ENCODE measurements around the gene MRPL38. TPM values are rescaled to one million over a fixed set of nuclear protein-coding genes. Genes with fewer than 3 reads are reported as not detected.
A peak's percentile ranks its signal among the peaks of the same experiment; 100 is the strongest.
"Not testable (repeated sequence)": the region's sequence is repeated elsewhere in the genome, so short reads cannot be mapped to it uniquely, and the experiment has no call there.

MRPL38 gene
- total and polyA plus RNA-seq, 5 donors from 2014 or later = 58.0 to 118 (median 67.2) TPM

DNA sequence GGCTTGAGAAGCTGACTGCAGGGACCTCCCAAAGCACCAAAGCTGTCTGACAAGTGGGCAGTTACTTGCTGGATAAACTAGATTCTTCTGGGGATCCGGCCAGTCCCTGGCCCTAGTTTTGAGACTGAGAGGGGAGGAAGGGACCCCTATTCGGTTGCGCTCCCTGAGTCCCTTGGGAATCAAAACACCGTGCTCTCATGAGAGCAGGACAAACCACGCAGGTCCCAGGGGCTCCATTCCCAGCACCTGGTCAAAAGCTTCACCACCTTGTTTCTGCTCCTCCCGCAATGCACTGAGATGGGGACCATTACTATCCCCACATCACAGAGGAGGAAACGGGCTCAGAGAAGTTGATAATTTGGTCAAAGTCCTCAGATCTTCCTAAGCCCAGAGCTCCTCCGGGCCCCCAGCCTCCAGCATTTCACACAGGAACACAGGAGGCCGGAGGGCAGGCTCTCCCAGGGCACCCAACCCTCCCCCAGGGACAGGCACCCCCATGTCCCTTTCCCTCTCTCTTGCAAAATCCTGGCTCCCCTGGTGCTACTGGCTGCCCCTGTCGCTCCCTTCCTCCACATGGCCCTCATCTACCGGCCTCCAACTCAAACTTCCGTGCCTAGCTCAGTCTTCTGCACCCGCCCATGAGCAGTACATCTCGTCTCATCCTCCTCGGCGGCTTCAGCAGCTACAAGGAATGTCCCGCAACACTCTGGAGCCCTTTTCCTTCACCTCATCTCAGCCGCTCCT lies 11.2 kb downstream of the MRPL38 start:
- peaks cover 17% of the 10 kb centered on the region for H3K4me1 ChIP-seq (ENCODE audit: control insufficient read depth, insufficient read depth, low read length, poor library complexity, severe bottlenecking)
- H3K27me3 Mint-ChIP-seq = no peaks in the 10 kb centered on the region
- peaks cover 4% of the 10 kb centered on the region for H3K36me3 ChIP-seq (ENCODE audit: control insufficient read depth, insufficient read depth, low read length)
- H3K9me3 ChIP-seq (ENCODE audit: control insufficient read depth in 2 of 2, low read length in 2 of 2) = no peaks in the 10 kb centered on the region
- peak overlapping the region in 3 of 4 donors; percentile 16 to 58 (median 56) for H3K4me3 Mint-ChIP-seq
- H3K9me3 Mint-ChIP-seq = no peaks in the 10 kb centered on the region
- no peaks in the 10 kb centered on the region for H3K27me3 ChIP-seq (ENCODE audit: control insufficient read depth, insufficient read depth, low read length)
- no peak overlapping the region for H3K27ac ChIP-seq (ENCODE audit: insufficient read depth, low read length, poor library complexity, severe bottlenecking)
- peak overlapping the region in 2 of 3 donors; percentile 80 to 97 for H3K27ac Mint-ChIP-seq
- DNase-seq = no peak
- H3K36me3 Mint-ChIP-seq = peaks cover under 1% of the 10 kb centered on the region
- H3K4me3 ChIP-seq (ENCODE audit: low read depth, low read length) = no peak overlapping the region
- no peak for ATAC-seq (ENCODE audit: low read depth in 2 of 2)
- H3K4me1 Mint-ChIP-seq = peaks cover 0 to 28% (median 14%) of the 10 kb centered on the region in 4 donors

DNA sequence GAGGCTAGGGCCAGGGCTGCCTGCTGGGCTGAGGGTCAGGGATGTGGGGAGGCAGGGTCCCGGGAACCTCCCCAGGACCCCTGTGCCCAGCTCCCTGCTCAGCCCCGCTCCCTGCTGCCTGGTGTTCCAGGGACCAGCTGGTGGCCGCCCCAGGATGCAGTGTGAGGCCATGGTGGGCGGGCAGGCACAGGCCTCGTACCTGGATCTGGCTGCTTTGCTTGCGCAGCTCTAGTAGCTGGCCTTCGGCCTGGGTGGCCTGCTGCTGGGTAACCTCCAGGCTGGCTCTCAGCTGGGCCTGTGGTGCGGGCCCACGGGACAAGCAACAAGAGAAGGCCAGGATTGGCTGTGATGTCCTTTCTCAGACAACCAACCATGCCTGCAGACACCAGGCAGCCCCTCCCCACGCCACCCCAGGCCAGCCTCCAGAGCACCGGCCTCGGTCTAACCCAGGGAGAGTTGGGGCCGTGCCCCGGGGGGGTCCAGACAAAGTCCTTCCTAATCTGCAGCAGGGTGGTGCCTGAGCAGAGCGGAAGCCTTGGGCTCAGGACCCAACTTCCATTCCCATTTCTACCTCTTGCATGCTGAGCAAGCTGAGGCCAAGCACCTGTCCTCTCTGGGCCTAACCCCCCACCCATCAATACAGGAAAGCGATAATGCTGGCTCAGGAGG lies 12.0 kb downstream of the MRPL38 start:
- Mint-ChIP-seq H3K4me3 (no peak overlapping the region), H3K27ac (peak overlapping the region in 1 of 3 donors; percentile 26), H3K9me3 (no peaks in the 10 kb centered on the region), H3K27me3 (no peaks in the 10 kb centered on the region), H3K36me3 (peaks cover 3% of the 10 kb centered on the region), H3K4me1 (peaks cover 0 to 28% (median 13%) of the 10 kb centered on the region in 4 donors)
- H3K27me3 ChIP-seq (ENCODE audit: control insufficient read depth, insufficient read depth, low read length) = no peaks in the 10 kb centered on the region
- H3K36me3 ChIP-seq (ENCODE audit: control insufficient read depth, insufficient read depth, low read length) = peaks cover 3% of the 10 kb centered on the region
- H3K27ac ChIP-seq (ENCODE audit: insufficient read depth, low read length, poor library complexity, severe bottlenecking) = no peak overlapping the region
- H3K4me1 ChIP-seq (ENCODE audit: control insufficient read depth, insufficient read depth, low read length, poor library complexity, severe bottlenecking) = peaks cover 17% of the 10 kb centered on the region
- H3K9me3 ChIP-seq (ENCODE audit: control insufficient read depth in 2 of 2, low read length in 2 of 2) = no peaks in the 10 kb centered on the region
- H3K4me3 ChIP-seq (ENCODE audit: low read depth, low read length) = no peak overlapping the region
- DNase-seq (no peak), ATAC-seq (ENCODE audit: low read depth in 2 of 2) (no peak)

DNA sequence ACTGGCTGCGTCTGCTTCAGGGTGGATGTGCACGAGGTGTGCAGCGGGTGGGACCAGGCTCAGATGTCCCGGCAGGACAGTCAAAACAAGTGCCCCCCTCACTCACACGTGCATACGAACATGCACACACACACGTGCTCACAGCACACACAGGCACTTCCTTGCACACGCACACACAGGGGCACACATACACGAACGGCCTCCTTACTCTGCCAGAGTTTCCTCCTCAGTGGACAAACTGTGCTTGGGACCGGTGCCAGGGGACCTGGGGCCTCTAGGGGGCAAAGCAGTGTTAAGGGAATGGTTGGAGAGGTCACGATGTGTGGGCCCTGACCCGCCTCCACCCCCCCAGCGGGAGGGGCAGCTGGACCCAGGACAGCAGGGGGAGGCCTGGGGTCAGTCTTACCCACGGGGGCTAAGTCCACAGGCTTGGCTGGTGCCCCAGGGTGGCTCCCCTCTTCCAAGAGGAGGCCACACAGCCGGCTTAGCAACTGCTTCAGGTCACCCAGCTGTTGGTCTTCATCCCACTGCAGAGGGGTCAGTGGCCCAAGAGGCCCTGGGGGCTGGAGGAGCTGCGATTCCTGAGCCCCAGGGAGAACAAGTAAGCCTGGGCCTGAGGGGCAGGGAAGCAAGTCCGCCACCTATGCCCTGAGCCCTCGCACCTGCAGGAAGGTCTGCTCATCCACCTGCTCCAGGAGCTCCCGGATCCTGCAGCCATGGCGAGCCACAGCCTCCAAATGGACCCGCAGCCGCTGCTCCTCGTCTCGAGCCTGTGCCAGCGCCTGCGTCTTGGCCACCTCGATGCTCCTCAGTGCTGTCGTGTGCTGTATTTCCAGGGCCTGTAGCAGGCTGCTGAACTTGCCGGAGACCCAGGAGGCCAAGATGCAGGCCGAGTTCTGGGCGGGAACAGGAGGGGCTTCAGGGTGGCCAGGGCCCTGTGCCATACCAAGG lies 12.8 kb downstream of the MRPL38 start:
- H3K36me3 ChIP-seq (ENCODE audit: control insufficient read depth, insufficient read depth, low read length) = peaks cover 3% of the 10 kb centered on the region
- H3K36me3 Mint-ChIP-seq = peaks cover 3% of the 10 kb centered on the region
- H3K9me3 ChIP-seq (ENCODE audit: control insufficient read depth in 2 of 2, low read length in 2 of 2) = no peaks in the 10 kb centered on the region
- H3K27me3 ChIP-seq (ENCODE audit: control insufficient read depth, insufficient read depth, low read length) = no peaks in the 10 kb centered on the region
- H3K9me3 Mint-ChIP-seq = no peaks in the 10 kb centered on the region
- no peak overlapping the region for H3K27ac ChIP-seq (ENCODE audit: insufficient read depth, low read length, poor library complexity, severe bottlenecking)
- no peak overlapping the region for H3K4me3 ChIP-seq (ENCODE audit: low read depth, low read length)
- no peak overlapping the region for H3K4me3 Mint-ChIP-seq
- H3K4me1 ChIP-seq (ENCODE audit: control insufficient read depth, insufficient read depth, low read length, poor library complexity, severe bottlenecking) = peaks cover 12% of the 10 kb centered on the region
- no peak for DNase-seq
- H3K4me1 Mint-ChIP-seq = peaks cover 0 to 23% (median 11%) of the 10 kb centered on the region in 4 donors
- no peak for ATAC-seq (ENCODE audit: low read depth in 2 of 2)
- no peaks in the 10 kb centered on the region for H3K27me3 Mint-ChIP-seq
- peak overlapping the region in 1 of 3 donors; percentile 43 for H3K27ac Mint-ChIP-seq

DNA sequence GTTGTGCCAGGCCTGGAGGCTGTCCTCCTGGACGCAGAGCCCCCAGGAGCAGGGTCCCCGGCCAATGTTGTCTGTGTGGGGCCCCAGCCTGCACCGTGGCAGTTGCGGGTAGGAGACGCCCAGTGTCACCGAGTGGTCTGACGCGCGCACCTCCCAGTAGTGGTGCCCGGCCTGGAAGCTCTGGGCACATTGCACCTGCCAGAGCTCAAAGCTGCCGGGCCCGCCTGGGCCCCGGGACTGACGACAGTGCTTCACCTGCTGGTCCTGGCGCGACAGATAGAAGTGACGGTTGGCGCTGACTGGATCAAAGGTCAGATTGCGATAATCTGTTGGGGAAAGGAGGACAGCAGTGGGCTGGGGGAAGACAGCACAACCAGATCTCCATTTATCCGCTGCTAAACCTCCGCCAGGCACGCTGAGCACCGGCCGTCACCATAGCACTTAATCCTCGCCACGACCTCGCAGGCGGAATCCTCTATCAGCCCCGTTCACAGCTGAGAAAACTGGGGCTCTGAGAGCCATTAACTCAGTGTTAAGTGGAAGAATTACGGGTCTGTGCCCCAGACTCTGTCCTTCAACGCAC lies 13.6 kb downstream of the MRPL38 start:
- Histone ChIP-seq H3K27ac (ENCODE audit: insufficient read depth, low read length, poor library complexity, severe bottlenecking) (no peak overlapping the region), H3K36me3 (ENCODE audit: control insufficient read depth, insufficient read depth, low read length) (peaks cover 3% of the 10 kb centered on the region), H3K27me3 (ENCODE audit: control insufficient read depth, insufficient read depth, low read length) (no peaks in the 10 kb centered on the region), H3K9me3 (ENCODE audit: control insufficient read depth in 2 of 2, low read length in 2 of 2) (no peaks in the 10 kb centered on the region), H3K4me1 (ENCODE audit: control insufficient read depth, insufficient read depth, low read length, poor library complexity, severe bottlenecking) (peaks cover 12% of the 10 kb centered on the region), H3K4me3 (ENCODE audit: low read depth, low read length) (no peak overlapping the region)
- Mint-ChIP-seq H3K4me3 (no peak overlapping the region), H3K27me3 (no peaks in the 10 kb centered on the region), H3K4me1 (peaks cover 0 to 23% (median 11%) of the 10 kb centered on the region in 4 donors), H3K36me3 (peaks cover 3% of the 10 kb centered on the region), H3K27ac (peak overlapping the region in 1 of 3 donors; percentile 43), H3K9me3 (no peaks in the 10 kb centered on the region)
- DNase-seq (no peak), ATAC-seq (ENCODE audit: low read depth in 2 of 2) (no peak)

DNA sequence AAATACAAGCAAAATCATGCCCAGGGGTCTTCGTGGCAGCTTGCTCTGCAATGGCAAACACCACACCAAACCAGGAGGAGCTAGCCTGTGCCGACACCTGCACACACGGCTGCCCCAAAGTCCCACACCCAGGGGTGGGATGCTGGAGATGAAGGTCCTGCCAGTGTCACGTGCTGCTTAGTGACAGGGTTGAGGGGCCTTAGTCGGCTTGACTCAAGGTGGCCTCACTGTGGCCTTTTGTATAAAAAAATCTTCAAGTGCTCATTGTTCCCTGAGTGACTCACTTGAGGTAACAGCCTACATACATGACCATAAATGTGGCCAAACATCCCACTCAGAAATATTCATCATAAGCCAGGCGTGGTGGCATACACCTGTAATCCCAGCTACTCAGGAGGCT lies 15.2 kb downstream of the MRPL38 start:
- H3K9me3 Mint-ChIP-seq = no peaks in the 10 kb centered on the region
- H3K27ac Mint-ChIP-seq = peak overlapping the region in 2 of 3 donors; percentile 8 to 52
- H3K4me3 Mint-ChIP-seq = no peak overlapping the region
- Histone ChIP-seq H3K36me3 (ENCODE audit: control insufficient read depth, insufficient read depth, low read length) (peaks cover 3% of the 10 kb centered on the region), H3K27ac (ENCODE audit: insufficient read depth, low read length, poor library complexity, severe bottlenecking) (no peak overlapping the region), H3K4me3 (ENCODE audit: low read depth, low read length) (no peak overlapping the region), H3K9me3 (ENCODE audit: control insufficient read depth in 2 of 2, low read length in 2 of 2) (no peaks in the 10 kb centered on the region), H3K27me3 (ENCODE audit: control insufficient read depth, insufficient read depth, low read length) (no peaks in the 10 kb centered on the region), H3K4me1 (ENCODE audit: control insufficient read depth, insufficient read depth, low read length, poor library complexity, severe bottlenecking) (no peaks in the 10 kb centered on the region)
- ATAC-seq (ENCODE audit: low read depth in 2 of 2) (no peak), DNase-seq (no peak)
- no peaks in the 10 kb centered on the region for H3K27me3 Mint-ChIP-seq
- H3K36me3 Mint-ChIP-seq = peaks cover 3% of the 10 kb centered on the region
- peaks cover 0 to 11% (median 3%) of the 10 kb centered on the region in 4 donors for H3K4me1 Mint-ChIP-seq

DNA sequence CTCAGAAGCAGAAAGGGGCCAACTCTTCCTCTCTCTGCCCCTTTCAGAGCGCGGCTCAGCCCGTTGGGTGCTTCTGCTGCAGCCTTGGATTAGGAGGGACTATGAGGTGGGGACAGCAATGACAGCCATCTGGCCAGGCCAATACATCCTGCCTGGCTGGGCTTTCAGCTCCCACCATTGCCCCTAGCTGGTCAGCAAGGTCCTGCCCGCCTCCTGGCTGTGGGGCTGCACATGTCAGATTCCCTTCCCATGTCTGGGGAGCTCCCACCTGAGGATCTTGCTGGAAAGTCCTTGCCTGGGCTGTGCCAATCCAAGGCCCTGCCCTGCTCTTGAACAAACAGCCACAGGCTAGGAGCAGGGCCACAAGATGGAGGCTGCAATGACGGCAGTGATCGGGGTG lies 16.2 kb downstream of the MRPL38 start:
- H3K27me3 Mint-ChIP-seq = no peaks in the 10 kb centered on the region
- H3K4me1 Mint-ChIP-seq = peaks cover 0 to 2% (median 0%) of the 10 kb centered on the region in 4 donors
- Histone ChIP-seq H3K27me3 (ENCODE audit: control insufficient read depth, insufficient read depth, low read length) (no peaks in the 10 kb centered on the region), H3K9me3 (ENCODE audit: control insufficient read depth in 2 of 2, low read length in 2 of 2) (no peaks in the 10 kb centered on the region), H3K4me3 (ENCODE audit: low read depth, low read length) (no peak overlapping the region), H3K36me3 (ENCODE audit: control insufficient read depth, insufficient read depth, low read length) (peaks cover 3% of the 10 kb centered on the region), H3K27ac (ENCODE audit: insufficient read depth, low read length, poor library complexity, severe bottlenecking) (no peak overlapping the region), H3K4me1 (ENCODE audit: control insufficient read depth, insufficient read depth, low read length, poor library complexity, severe bottlenecking) (no peaks in the 10 kb centered on the region)
- ATAC-seq (ENCODE audit: low read depth in 2 of 2) (no peak), DNase-seq (no peak)
- peaks cover 3% of the 10 kb centered on the region for H3K36me3 Mint-ChIP-seq
- no peak overlapping the region for H3K4me3 Mint-ChIP-seq
- no peak overlapping the region for H3K27ac Mint-ChIP-seq
- H3K9me3 Mint-ChIP-seq = no peaks in the 10 kb centered on the region

DNA sequence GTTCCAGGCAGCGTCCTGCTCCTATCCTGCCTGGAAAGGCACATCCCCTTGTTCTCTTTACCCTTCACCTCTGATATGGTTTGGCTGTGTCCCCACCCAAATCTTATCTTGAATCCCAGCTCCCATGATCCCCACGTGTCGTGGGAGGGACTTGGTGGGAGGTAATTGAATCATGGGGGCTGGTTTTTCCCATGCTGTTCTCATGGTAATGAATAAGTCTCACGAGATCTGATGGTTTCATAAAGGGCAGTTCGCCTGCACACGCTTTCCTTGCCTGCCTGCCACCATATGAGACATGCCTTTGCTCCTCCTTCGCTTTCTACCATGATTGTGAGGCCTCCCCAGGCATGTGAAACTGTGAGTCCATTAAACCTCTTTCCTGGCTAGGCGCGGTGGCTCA lies 18.8 kb downstream of the MRPL38 start:
- H3K27ac ChIP-seq (ENCODE audit: insufficient read depth, low read length, poor library complexity, severe bottlenecking); DNase-seq; H3K36me3 ChIP-seq (ENCODE audit: control insufficient read depth, insufficient read depth, low read length); H3K4me3 ChIP-seq (ENCODE audit: low read depth, low read length); H3K9me3 Mint-ChIP-seq; H3K4me1 ChIP-seq (ENCODE audit: control insufficient read depth, insufficient read depth, low read length, poor library complexity, severe bottlenecking); H3K4me1 Mint-ChIP-seq; ATAC-seq (ENCODE audit: low read depth in 2 of 2); H3K27me3 ChIP-seq (ENCODE audit: control insufficient read depth, insufficient read depth, low read length); H3K27me3 Mint-ChIP-seq; H3K36me3 Mint-ChIP-seq; H3K9me3 ChIP-seq (ENCODE audit: control insufficient read depth in 2 of 2, low read length in 2 of 2): not testable (repeated sequence)
- Mint-ChIP-seq H3K27ac (peak overlapping the region in 2 of 3 donors; percentile 38 to 59), H3K4me3 (peak overlapping the region in 1 of 4 donors; percentile 56)

All from CD4-positive, CD25-positive, alpha-beta regulatory T cell (primary cell).